Ascending aorta (tissue), 2 donors: ENCODE measurements around the gene JOSD1. TPM values are rescaled to one million over a fixed set of nuclear protein-coding genes. Genes with fewer than 3 reads are reported as not detected.

Source experiments
- DNase-seq, 2 donors: peaks; one replicate each; pipeline ENCODE4 v3.0.0-alpha.2; 2019; ENCODE audit warnings: low spot score in 2 of 2
- H3K27ac ChIP-seq, 2 donors: fragments of 200-600 bp; sonication (generic); one replicate each; pipeline ENCODE4 v1.5.1; 2016 to 2017; ENCODE audit warnings: mild to moderate bottlenecking in 1 of 2
- H3K27me3 ChIP-seq: fragments of 200-600 bp; sonication (generic); one replicate; pipeline ENCODE4 v1.5.1; 2017
- H3K36me3 ChIP-seq, 2 donors: fragments of 200-600 bp; sonication (generic); one replicate each; pipeline ENCODE4 v1.5.1; 2016
- H3K4me1 ChIP-seq, 2 donors: fragments of 200-600 bp; sonication (generic); one replicate each; pipeline ENCODE4 v1.5.1; 2016 to 2017; ENCODE audit warnings: mild to moderate bottlenecking in 1 of 2
- H3K4me3 ChIP-seq, 2 donors: fragments of 200-600 bp; sonication (generic); one replicate each; pipeline ENCODE4 v1.5.1; 2016 to 2017; ENCODE audit warnings: mild to moderate bottlenecking in 1 of 2
- H3K9me3 ChIP-seq, 2 donors: fragments of 200-600 bp; sonication (generic); one replicate each; pipeline ENCODE4 v1.5.1; 2016
- intact Hi-C: fragments of 100-400 bp; cut with DNase I; formaldehyde crosslinking; loops from one replicate; pipeline ENCODE4 v1.15.1; 2023
- total RNA-seq: library from RNA; depleted of rRNA; stranded (reverse); fragments of >200 nt; gene quantifications from one replicate; pipeline ENCODE4 v1.1.0, GENCODE V29; 2016
- TF ChIP-seq, protein P1 (sequence below), 3 experiments: fragments of 200-600 bp in 2 of 3; fragments of 450-650 bp in 1 of 3; sonication (generic) in 2 of 3; IDR thresholded peaks; one replicate each; pipeline ENCODE4 v1.5.1; 2016 to 2019; ENCODE audit warnings: antibody characterized with exemption in 3 of 3, mild to moderate bottlenecking in 1 of 3, moderate library complexity in 1 of 3

Gene JOSD1
- total RNA-seq, 1 donor from 2014 or later, result 153 TPM

DNA sequence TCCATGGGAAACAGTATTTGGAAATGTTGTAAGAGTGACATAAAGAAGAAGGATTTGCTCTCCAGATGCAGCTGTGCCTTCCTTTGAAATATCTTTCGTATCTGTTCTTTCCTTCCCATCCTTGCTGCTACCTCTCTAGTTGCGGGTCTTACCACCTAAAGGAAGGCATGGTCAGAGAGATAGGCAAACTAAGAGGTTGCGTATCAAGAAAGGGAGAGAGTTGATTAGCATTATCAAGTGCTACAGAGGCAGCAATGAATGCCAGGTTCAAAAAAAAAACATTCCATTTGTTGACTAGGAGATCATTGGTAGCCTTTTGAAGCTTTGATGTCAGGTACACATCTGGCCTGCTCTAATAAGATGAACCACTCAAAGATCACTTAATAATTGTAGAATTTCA, 9.6 kb upstream of the JOSD1 start:
- no peaks in the 10 kb centered on the region for H3K27me3 ChIP-seq
- H3K4me3 ChIP-seq, result no peak overlapping the region
- H3K27ac ChIP-seq, result no peak overlapping the region
- DNase-seq, result no peak
- no peaks in the 10 kb centered on the region for H3K9me3 ChIP-seq
- intact Hi-C loops, result no loop called here
- peaks cover 5 to 7% of the 10 kb centered on the region in 2 donors for H3K36me3 ChIP-seq
- TF ChIP-seq, protein P1, sequence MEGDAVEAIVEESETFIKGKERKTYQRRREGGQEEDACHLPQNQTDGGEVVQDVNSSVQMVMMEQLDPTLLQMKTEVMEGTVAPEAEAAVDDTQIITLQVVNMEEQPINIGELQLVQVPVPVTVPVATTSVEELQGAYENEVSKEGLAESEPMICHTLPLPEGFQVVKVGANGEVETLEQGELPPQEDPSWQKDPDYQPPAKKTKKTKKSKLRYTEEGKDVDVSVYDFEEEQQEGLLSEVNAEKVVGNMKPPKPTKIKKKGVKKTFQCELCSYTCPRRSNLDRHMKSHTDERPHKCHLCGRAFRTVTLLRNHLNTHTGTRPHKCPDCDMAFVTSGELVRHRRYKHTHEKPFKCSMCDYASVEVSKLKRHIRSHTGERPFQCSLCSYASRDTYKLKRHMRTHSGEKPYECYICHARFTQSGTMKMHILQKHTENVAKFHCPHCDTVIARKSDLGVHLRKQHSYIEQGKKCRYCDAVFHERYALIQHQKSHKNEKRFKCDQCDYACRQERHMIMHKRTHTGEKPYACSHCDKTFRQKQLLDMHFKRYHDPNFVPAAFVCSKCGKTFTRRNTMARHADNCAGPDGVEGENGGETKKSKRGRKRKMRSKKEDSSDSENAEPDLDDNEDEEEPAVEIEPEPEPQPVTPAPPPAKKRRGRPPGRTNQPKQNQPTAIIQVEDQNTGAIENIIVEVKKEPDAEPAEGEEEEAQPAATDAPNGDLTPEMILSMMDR (IDR thresholded peaks at IDR 0.05), result no peak
- peaks cover 6 to 17% of the 10 kb centered on the region in 2 donors for H3K4me1 ChIP-seq

DNA sequence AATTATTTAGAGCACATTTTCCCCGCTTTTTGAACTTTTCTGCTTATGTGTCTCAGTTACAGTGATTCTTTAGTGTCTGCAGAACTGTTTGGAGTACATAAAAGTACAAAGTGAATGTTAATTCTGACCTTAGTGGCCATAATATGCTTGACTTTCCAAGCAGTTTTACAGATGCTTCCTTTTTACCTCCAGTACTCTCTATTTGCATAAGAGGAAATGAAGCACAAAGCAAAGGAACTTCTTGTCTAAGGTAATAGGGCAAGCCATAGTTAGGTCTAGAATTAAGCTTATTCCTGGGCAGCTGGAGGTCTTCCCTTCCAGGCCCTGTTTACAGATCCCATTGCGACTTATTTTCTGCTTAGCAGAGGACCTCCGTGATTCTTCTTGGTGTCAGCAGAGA, 8.6 kb upstream of the JOSD1 start:
- intact Hi-C loops, result loop anchor here (2.0 to 10.0 kb wide), 3 partner anchors 39 to 865 kb away; partner anchors contain the start of genes ANKRD54, DDX17 and EIF3L
- Histone ChIP-seq H3K36me3 (peaks cover 5 to 7% of the 10 kb centered on the region in 2 donors), H3K27ac (no peak overlapping the region), H3K9me3 (no peaks in the 10 kb centered on the region), H3K4me1 (peaks cover 6 to 20% of the 10 kb centered on the region in 2 donors), H3K27me3 (no peaks in the 10 kb centered on the region), H3K4me3 (no peak overlapping the region)
- TF ChIP-seq, protein P1 (IDR thresholded peaks at IDR 0.05), result no peak
- DNase-seq, result no peak

DNA sequence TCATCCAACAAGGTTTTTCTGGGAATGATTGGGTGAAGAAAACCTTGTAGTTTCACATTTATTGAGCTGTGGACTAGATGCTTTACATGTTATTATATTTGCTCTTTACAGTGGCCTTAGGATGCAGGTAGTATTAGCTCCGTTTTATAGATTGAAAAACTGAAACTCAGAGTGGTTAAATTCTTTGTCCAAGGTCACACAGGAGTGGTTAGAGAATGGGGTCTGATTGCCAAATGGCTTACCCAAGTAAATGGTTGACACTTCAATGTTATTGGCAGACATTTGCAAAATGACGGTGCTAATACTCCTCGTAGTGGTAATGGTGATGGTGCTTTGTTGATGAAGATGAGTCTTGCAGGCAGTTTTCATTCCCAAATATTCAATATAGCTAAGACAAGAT, 7.2 kb upstream of the JOSD1 start:
- no peak overlapping the region for H3K27ac ChIP-seq
- peaks cover 5 to 7% of the 10 kb centered on the region in 2 donors for H3K36me3 ChIP-seq
- TF ChIP-seq, protein P1 (IDR thresholded peaks at IDR 0.05), result no peak
- peaks cover 6 to 18% of the 10 kb centered on the region in 2 donors for H3K4me1 ChIP-seq
- H3K27me3 ChIP-seq, result no peaks in the 10 kb centered on the region
- H3K9me3 ChIP-seq, result no peaks in the 10 kb centered on the region
- no peak for DNase-seq
- intact Hi-C loops, result loop anchor here (2.0 to 10.0 kb wide), 3 partner anchors 41 to 863 kb away; partner anchors contain the start of genes ANKRD54, DDX17 and EIF3L
- H3K4me3 ChIP-seq, result peak overlapping the region in 1 of 2 donors; percentile 99

DNA sequence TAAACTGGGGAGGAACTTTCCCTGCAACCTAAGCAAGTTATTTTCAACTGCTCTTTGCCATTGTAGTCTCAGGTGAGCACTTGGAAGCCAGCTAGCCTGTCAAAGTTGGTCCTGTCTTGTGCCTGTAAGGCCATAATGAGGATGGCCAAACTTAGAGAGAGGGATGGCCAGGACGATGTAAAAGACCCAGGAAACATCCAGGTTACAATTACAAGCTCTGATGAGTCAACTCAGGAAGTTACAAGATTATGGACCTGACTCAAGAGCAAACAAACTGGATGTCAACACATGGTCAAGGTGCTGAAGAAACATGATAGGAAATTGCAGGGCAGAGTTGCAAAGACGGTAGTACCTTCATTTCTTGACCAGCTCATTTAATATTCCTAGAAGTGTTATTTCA, 6.6 kb upstream of the JOSD1 start:
- TF ChIP-seq, protein P1 (IDR thresholded peaks at IDR 0.05), result no peak
- no peak for DNase-seq
- Histone ChIP-seq H3K36me3 (peaks cover 5 to 7% of the 10 kb centered on the region in 2 donors), H3K4me1 (peaks cover 6 to 18% of the 10 kb centered on the region in 2 donors), H3K27me3 (no peaks in the 10 kb centered on the region), H3K27ac (no peak overlapping the region), H3K9me3 (no peaks in the 10 kb centered on the region), H3K4me3 (peak overlapping the region; percentile 94 to 99)
- intact Hi-C loops, result loop anchor here (10.0 kb wide), 2 partner anchors 203 to 863 kb away; partner anchors contain the start of genes ANKRD54, DDX17 and EIF3L

DNA sequence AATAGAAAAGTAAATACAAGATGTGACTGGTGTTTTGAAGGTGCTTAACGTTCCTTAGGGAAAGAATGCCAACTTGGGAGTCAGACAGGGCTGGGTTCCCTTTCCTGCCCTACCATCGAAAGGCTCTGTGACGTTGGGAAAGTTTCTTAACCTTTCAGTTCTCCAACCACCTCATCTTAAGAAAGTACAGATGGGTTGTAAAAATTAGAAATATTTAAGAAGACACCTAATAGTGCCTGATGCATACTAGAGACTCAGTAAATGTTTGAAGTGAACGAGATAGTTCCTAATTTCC, 6.1 kb upstream of the JOSD1 start:
- Histone ChIP-seq H3K9me3 (no peaks in the 10 kb centered on the region), H3K4me3 (peak overlapping the region; percentile 94 to 99), H3K27ac (peak overlapping the region; percentile 95 to 99), H3K36me3 (peaks cover under 1 to 7% of the 10 kb centered on the region in 2 donors), H3K27me3 (no peaks in the 10 kb centered on the region), H3K4me1 (peaks cover 6 to 18% of the 10 kb centered on the region in 2 donors)
- TF ChIP-seq, protein P1 (IDR thresholded peaks at IDR 0.05), result no peak
- no peak for DNase-seq
- intact Hi-C loops, result loop anchor here (10.0 kb wide), 2 partner anchors 202 to 862 kb away; partner anchors contain the start of genes ANKRD54, DDX17 and EIF3L
